Hematopoietic multipotent progenitor cell treated with erythropoietin and hydrocortisone succinate and interleukin-3 and kit ligand, for 4 days (in vitro differentiated cells): ENCODE measurements around the gene WNT10A.
"Not testable (repeated sequence)": the region's sequence is repeated elsewhere in the genome, so short reads cannot be mapped to it uniquely, and the experiment has no call there.

Source experiments
- DNase-seq: peaks from one replicate; pipeline ENCODE4 v3.0.0-alpha.2; 2015

WNT10A gene

GRCh38 chr2:218880102-218880858 is at the start of gene WNT10A:
WNT10A (plus strand) TSS chr2:218880852; CDS start chr2:218880996, 144 bp downstream.
- no peak for DNase-seq

- no peak for DNase-seq
These were observed 49.2 kb upstream of the WNT10A start, which contains the start of gene PRKAG3 for GRCh38 chr2:218831378-218831990. PRKAG3 (minus strand) TSS chr2:218831803.

DNA sequence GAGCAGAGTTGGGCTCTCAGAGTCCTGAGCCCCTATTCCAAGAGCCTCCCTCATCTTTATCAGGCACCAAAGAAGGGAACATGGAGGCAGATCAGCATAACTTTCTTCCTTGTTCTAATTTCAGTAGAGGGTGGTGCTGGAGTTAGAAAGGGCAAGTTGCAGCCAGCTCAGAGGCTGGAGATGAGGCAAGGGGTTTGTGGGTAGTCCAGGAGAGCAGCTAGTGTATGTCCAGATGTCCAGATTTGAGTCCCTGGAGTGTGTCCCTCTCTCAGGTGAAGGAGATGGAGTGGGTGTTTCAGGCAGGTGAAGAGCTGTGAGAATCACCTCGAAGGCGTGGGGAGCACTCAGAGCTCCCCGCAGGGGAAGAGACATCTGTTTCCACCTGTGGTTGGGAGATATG is 48.6 kb upstream of the WNT10A start:
- DNase-seq: no peak

GRCh38 chr2:218832520-218832919 is 48.1 kb upstream of the WNT10A start:
- DNase-seq: no peak

- DNase-seq: no peak
These were observed 47.5 kb upstream of the WNT10A start for GRCh38 chr2:218833023-218833609.

- no peak for DNase-seq
These were observed 46.0 kb upstream of the WNT10A start for GRCh38 chr2:218834685-218835084.

GRCh38 chr2:218837495-218837894 is 43.2 kb upstream of the WNT10A start:
- DNase-seq: no peak

GRCh38 chr2:218839430-218839829 is 41.2 kb upstream of the WNT10A start:
- DNase-seq: no peak

DNA sequence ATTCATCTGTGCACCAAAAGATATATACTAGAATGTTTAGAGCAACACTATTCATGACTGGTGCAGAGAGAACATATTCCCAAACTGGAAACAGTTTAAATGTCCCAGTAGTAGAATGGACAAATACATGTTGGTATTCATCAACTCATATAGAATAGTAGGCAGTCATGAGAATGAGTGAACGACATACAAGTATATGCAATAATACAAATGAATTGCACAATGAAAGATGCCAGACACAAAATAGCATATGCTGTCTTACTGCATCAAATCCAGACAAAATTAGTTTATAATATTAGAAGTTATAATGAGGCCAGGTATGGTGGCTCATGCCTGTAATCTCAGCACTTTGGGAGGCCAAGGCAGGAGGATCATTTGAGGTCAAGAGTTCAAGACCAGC is 40.8 kb upstream of the WNT10A start:
- DNase-seq: no peak

GRCh38 chr2:218844334-218844733 is 36.3 kb upstream of the WNT10A start:
- not testable (repeated sequence) for DNase-seq

GRCh38 chr2:218846963-218847362 is 33.7 kb upstream of the WNT10A start:
- not testable (repeated sequence) for DNase-seq

DNA sequence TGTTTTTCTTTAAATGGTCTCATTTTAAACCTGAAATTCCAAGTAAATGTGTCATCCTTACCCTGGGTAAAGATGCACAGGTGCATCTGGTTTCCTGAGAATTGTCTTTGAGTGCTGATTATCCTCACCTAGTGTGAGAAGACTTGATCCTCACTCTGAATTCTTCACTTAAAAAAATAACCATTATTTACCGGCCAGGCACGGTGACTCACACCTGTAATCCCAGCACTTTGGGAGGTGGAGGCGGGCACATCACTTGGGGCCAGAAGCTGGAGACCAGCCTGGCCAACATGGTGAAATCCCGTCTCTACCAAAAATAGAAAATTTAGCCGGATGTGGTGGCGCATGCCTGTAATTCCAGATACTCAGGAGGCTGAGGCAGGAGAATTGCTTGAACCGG is 30.9 kb upstream of the WNT10A start:
- DNase-seq: no peak

GRCh38 chr2:218850796-218851195 is 29.9 kb upstream of the WNT10A start:
- DNase-seq: no peak

DNA sequence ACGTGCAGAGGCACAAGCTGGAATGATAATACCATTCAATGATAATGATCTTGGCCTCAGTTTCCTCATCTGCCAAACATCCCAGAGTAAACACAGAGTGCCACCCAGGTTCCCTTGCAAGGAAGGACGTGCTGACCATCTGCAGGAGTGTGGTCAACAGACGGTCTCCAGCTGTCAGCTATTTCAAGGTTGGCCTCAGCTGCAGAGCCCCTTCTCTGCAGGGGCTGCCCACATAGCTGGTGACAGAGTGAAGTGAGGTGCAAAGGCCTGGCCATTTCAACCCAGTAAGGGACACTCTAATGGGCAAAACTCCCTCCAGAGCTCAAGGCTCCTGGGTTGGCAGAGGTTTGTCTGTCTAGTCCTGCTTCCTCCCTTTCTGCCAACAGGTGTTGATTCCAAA is 29.4 kb upstream of the WNT10A start:
- DNase-seq: no peak

DNA sequence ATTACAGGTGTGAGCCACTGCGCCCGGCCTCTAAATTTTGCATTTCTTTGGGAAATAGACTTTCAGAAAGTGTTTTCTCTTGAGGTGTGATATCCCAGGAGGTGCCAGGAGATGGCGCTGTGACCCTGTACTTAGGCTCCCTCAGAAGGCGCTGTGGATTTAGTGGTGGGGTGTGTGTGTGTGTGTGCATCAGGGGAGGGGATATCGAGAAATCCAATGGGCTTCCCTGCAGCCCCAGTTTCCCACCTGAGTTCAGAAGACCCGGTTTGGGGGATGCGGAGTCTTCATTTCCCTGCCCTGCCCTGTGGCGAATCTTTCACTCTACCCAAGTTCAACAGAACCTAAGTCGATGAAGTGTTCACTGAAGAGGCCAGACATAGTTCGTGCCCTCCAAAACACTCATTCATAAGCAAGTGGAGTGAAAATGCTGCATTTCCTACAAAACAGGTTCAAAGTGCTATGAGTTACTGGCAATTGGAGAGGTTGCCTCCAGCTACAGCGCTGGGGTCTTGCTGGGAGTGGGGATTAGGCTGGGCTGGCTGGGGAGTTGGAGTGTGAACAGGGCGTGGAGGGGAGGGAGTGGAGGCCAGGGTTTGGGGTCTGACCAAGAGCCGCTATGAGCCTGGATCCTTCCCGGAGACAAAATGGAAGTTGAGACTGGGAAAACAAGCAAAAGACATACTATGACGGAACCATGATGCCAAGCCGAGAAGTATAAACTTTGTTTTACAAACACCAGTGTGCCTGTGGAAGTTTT is 27.6 kb upstream of the WNT10A start:
- DNase-seq: peak; percentile 79

GRCh38 chr2:218853766-218854165 is 26.9 kb upstream of the WNT10A start:
- no peak for DNase-seq

- DNase-seq: no peak
These were observed 25.8 kb upstream of the WNT10A start for GRCh38 chr2:218854860-218855259.

DNA sequence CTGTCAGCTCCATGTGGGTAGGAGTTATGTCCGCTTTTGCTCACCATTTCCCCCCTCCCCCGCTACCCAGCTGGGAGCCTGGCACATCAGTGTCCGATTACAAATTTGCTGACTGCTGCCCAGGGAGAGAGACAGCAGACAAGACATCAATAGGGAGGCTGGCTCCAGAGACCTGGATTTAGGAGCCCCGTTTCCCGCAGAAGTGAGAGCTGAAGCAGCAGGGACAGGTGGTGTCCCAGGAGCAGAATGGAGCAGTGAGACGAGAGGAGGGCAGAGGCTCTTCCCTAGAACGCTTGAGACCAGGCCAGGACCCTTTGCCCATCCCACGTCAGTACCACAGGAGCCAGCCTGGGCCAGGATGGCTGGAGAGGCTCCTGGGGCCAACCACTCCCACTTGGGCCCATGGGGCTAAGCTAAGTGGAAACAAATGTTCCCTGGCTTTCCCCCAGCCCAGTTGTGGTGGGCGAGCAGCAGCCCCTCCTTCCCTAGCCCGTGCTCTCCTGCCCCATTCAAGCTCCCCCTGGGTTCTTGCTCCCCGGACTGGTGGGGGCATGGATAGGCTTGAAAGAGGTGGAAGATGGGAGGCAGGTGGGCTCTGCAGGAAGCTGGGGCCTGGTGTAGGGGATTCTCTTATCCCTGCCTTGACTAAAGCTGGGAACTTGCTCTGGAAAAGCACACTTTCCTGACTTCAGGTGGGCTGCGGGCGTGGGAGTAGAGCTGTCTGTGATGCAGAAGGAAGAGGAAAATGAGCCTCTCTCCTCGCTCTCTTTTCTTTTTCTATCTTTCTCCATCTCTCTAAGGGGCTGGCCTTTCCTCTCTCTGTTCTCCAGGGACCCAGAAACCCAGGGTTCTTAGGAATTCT is 25.1 kb upstream of the WNT10A start:
- DNase-seq: no peak

DNA sequence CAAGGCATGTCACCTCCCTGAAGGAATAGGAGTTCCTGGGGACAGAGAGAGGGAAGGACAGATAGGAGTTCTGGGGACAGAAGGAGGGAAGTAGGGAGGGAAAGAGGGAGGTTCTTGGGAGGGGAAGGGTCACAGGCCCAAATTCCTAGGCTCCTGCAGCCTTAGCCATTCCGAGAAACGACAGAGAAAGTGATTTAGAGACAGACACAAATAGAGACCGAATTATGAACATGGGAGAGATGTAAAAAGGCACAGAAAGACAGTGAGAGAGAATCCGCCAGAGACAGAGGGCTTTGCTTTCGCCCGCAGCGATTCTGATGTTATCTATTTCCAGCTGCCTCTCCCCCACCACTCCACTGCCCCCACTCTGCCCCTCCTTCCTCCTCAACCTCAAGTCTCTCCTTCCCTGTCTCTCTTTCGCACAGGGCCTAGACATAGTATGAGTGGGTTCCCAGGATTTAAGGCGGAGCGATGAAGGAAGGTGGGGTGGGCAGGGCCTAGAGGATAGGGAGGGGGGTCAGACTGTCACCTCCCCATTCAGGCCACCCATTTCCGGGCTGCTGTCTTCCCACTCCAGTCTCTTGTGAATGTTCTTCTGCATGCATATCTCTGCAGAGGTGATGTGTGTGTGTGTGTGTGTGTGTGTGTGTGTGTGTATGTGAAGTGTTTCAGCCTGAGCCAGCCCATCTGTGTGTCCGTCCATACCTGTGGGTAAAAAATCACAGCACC is 24.3 kb upstream of the WNT10A start:
- DNase-seq: peak; percentile 48

GRCh38 chr2:218856896-218857243 is 23.8 kb upstream of the WNT10A start:
- no peak for DNase-seq

DNA sequence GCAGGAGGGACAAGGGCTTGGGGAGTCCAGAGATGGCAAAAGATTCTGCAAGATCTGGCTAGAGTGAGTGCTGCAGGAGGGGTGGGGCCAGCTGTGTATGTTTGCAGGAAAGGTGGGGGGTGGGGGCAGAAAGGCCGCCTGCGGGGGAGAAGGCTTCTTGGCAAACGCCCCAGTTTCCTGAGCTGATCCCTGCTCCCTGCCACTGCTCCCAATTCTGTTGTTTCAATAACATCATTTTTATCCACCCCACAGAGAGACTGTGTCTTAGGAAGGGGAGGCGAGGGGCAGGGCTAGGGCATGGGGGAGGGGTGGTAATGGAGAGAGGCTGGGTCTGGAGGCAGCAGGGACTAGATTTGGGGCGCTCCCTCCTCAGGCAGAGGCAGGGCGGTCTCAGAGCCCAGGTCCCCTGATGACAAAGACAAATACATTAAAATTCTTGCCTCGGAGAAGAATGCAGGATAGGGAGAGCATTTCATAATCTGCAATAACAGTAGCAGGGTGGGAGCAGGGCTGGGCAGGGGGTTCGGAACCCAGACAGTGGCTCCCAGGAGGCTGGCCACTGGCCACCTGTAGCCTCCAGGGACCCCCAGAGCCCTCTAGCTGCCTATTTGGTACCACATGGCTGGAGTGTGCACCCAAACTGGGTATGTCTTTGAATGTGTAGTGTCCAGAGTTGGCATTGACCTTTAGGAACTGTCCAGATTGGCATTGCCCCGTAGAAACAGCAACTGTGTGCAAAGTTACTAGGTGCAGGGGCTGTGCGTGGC is 23.1 kb upstream of the WNT10A start:
- no peak for DNase-seq
